Fibroblast of villous mesenchyme (primary cell): Measurements from ENCODE around the gene LIN9. TPM values are rescaled to one million over a fixed set of nuclear protein-coding genes. Genes with fewer than 3 reads are reported as not detected.
A peak's percentile ranks its signal among the peaks of the same experiment; 100 is the strongest.

Source experiments
- DNase-seq: peaks from one replicate; pipeline ENCODE4 v3.0.0-alpha.2; 2010; ENCODE audit warnings: low read depth
- H3K4me3 ChIP-seq: 2 replicates; pipeline ENCODE4 v1.5.1; 2011; ENCODE audit warnings: low read depth, mild to moderate bottlenecking, low read length
- total RNA-seq: library from RNA; depleted of rRNA; stranded (reverse); fragments of >200 nt; gene quantifications from 2 replicates; pipeline ENCODE4 v1.2.3, GENCODE V29; 2012
- TF ChIP-seq, protein P1 (sequence below): IDR thresholded peaks from 2 replicates; pipeline ENCODE4 v1.5.1; 2012; ENCODE audit warnings: low read depth, mild to moderate bottlenecking, low read length; ENCODE audit not compliant: insufficient read depth

The LIN9 gene, protein sequence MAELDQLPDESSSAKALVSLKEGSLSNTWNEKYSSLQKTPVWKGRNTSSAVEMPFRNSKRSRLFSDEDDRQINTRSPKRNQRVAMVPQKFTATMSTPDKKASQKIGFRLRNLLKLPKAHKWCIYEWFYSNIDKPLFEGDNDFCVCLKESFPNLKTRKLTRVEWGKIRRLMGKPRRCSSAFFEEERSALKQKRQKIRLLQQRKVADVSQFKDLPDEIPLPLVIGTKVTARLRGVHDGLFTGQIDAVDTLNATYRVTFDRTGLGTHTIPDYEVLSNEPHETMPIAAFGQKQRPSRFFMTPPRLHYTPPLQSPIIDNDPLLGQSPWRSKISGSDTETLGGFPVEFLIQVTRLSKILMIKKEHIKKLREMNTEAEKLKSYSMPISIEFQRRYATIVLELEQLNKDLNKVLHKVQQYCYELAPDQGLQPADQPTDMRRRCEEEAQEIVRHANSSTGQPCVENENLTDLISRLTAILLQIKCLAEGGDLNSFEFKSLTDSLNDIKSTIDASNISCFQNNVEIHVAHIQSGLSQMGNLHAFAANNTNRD
- 4.2 and 5.6 TPM in 2 replicates for total RNA-seq

DNA sequence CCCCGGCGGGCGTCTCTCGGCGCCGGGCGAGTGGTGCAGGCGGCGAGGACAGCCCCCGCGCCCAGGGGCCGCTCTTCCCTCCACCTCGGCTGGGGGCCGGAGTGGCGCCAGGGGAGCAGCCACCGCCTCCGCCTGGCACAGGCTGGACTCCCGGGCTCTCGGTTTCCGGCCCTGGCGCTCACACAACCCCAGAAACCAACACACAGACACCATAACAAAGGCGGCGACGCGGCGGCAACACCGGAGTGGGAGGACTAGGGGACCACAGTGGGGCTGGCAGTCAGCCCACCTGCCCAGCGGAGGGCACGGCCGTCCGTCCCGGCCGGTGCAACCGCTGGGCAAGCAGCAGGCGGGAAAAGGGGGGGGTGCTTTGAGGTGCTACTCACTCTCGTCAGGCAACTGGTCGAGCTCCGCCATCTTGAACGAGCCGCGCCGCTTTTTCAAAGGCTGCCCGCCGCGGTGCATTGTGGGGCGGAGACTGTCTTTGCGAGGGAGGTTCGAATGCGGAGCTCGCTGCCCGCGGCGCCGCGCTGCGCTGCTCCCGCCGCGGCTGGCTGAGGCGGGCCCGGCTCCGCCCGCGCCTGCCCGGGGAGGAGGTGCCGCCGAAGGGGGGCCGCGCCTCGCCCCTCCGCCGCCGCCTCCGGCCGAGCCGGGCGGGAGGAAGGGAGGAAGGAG, at the start of gene LIN9:
LIN9 (minus strand) TSS at position 442 of the 675 bp plus-strand sequence; CDS start at position 417, 25 bp downstream.
- peak within 1 kb of the TSS; percentile 98 for H3K4me3 ChIP-seq
- TF ChIP-seq, protein P1, sequence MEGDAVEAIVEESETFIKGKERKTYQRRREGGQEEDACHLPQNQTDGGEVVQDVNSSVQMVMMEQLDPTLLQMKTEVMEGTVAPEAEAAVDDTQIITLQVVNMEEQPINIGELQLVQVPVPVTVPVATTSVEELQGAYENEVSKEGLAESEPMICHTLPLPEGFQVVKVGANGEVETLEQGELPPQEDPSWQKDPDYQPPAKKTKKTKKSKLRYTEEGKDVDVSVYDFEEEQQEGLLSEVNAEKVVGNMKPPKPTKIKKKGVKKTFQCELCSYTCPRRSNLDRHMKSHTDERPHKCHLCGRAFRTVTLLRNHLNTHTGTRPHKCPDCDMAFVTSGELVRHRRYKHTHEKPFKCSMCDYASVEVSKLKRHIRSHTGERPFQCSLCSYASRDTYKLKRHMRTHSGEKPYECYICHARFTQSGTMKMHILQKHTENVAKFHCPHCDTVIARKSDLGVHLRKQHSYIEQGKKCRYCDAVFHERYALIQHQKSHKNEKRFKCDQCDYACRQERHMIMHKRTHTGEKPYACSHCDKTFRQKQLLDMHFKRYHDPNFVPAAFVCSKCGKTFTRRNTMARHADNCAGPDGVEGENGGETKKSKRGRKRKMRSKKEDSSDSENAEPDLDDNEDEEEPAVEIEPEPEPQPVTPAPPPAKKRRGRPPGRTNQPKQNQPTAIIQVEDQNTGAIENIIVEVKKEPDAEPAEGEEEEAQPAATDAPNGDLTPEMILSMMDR: no peak
- DNase-seq: peak; percentile 91

DNA sequence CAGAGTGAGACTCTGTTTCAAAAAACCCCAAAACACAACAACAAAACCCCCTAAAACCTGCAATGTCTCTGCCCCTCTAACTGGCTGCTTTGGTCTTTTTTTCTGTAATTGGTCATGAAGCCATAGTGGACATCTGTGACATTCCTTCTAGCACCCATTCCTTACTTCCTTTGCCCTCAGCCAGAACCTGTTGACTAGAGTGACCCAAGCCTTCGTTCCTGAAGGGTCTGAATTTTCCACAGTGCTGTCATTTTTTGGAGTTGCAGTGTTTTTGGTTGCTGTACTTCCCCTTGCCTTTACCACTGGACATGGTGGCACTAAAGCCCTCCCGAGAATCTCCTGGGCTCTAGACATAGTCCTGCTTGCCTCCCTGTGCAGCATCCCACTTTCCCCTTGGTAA, 48.5 kb upstream of the LIN9 start:
- TF ChIP-seq, protein P1: no peak
- no peak for DNase-seq

DNA sequence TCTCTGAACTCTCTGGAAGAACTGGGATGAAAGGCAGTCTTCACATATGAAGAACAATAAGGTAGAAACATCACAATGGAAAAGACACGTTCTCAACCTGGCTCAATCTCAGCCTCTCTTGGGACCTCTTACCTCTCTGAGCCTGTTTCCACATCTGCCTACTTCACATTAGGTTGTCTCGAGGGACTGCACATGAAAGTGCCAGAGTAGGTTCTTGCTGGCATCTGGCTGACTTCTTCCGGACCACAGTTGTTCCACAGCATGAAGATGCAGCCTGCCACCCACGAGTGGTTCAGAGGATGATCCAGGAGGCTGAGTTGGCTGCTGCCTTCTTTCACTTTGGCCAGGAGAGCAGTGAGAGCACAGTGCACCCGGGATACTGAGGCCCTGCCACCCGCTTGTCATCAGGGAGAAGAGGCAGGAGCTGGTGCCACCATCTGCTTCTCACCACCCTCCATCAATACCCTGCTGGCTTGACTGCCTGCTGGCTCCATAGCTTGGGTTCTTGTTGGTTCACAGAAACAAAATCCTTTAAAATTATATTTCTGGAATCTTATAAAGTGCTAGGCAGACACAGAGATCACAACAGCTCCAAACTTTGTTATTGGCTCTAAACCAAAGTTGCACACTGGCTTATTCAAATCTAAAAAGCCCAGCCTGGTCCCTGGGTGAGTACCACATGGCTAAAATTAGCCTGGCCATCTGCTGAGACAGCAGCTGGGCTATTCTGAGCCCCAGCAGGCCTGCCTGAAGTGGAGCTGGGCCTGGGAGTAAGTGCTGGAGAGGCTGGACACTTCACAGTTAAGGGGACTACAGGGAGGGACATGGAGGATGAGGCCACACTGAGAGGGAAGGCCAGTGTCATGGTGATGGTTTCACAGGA, 46.9 kb upstream of the LIN9 start:
- TF ChIP-seq, protein P1: no peak
- no peak overlapping the region for H3K4me3 ChIP-seq
- DNase-seq: no peak

More for the DNA sequence above, 48.5 kb upstream of the LIN9 start:
- no peak overlapping the region for H3K4me3 ChIP-seq

DNA sequence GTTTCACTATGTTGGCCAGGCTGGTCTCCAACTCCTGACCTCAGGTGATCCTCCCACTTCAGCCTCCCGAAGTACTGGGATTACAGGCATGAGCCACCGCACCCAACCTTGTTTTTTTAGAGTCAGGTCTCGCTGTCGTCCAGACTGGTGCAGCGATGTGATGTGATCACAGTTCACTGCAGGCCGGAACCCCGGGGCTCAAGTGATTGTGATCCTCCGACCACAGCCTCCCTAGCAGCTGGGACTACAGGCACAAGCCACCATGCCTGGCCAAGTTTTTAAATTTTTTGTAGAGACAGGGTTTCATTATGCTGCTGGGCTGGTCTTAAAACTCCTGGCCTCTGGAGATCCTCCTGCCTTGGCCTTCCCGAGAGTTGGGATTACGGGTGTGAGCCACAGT, 46.1 kb upstream of the LIN9 start:
- TF ChIP-seq, protein P1: no peak
- no peak for DNase-seq
- no peak overlapping the region for H3K4me3 ChIP-seq

DNA sequence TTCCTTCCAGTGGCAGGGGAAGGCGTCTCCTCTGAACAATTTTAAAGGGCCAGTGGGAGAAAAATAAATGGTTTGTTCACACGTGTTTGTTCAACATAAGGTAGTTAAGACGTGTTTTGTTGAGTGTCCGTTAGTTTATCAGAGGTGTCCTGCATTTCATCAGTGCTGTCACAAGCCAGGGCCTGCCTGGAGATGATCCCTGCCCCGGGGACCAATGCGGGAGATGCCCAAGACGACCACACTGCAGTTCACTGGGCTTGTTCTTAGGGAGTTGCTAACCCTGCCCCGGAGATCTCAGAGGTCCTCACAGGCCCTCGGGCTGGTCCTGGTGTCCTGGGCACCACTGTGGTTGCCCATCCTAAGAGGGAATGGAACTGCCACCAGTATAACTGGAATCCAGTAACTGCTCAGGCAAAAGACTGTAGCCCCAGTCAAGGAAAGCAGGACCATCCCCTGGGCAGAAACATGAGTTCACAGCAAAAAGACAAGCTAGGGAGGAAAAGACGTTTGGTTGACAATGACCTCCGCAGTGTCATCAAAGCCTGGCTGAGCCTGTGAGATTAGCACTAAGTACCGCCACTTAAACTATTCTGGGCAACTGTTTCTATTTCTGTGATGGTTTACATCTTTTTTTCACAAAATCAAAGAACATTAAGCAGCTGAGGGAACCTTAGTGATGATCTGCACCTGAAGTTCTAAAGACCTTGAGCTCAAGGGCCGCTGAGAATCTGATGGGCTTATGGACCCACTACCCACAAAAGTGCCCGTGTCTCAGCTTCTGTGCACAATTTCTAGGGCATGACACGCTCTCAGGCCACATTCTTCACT, 44.9 kb upstream of the LIN9 start:
- no peak overlapping the region for H3K4me3 ChIP-seq
- no peak for DNase-seq
- TF ChIP-seq, protein P1: no peak

DNA sequence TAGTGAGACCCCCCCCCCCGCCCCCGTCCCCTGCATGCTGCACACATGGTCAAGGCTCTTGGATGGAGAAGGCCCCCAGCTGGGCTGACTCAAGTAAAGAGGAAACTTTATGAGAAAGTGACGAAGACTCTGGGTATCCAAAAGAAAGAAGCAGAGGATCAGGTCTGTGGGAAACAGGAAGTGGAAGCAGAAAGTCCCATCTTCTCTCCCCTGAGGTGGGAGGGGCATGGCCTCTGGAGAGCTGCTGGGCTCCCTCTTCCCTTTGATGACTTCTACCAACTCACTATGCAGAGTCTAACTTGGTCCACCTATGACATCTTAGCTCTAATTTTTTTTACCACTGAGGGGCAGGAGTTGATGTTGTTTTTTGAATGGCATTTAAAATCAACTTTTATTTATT, 42.7 kb upstream of the LIN9 start:
- TF ChIP-seq, protein P1: no peak
- no peak overlapping the region for H3K4me3 ChIP-seq
- DNase-seq: no peak
